H1 (cell line): Measurements from ENCODE around the gene PDGFD. TPM values are rescaled to one million over a fixed set of nuclear protein-coding genes. Genes with fewer than 3 reads are reported as not detected.
A peak's percentile ranks its signal among the peaks of the same experiment; 100 is the strongest.

Experiments used
- ATF3 ChIP-seq: IDR thresholded peaks from 2 replicates; pipeline ENCODE4 v1.6.1; 2011; ENCODE audit warnings: low read depth, mild to moderate bottlenecking, low read length; ENCODE audit not compliant: insufficient read depth
- BCL11A ChIP-seq, 2 experiments: IDR thresholded peaks; one replicate each; pipeline ENCODE4 v1.6.1; 2011; ENCODE audit warnings: low read depth in 2 of 2, low read length in 2 of 2, mild to moderate bottlenecking in 2 of 2
- BRCA1 ChIP-seq: IDR thresholded peaks from 2 replicates; pipeline ENCODE4 v1.6.1; 2012; ENCODE audit warnings: low read depth, low read length, improper control_type of control experiment
- CBX5 ChIP-seq: fragments of 300-800, 300-1000 bp; sonication (generic); IDR thresholded peaks from 2 replicates; pipeline ENCODE4 v1.7.1; 2016; ENCODE audit warnings: antibody characterized with exemption, low read length, low read depth
- CEBPB ChIP-seq: IDR thresholded peaks from 2 replicates; pipeline ENCODE4 v1.6.1; 2012; ENCODE audit warnings: low read depth, low read length
- CHD7 ChIP-seq: fragments of 300-600 bp; sonication (generic); IDR thresholded peaks from 2 replicates; pipeline ENCODE4 v1.7.1; 2012; ENCODE audit warnings: low read length, moderate library complexity, mild to moderate bottlenecking, inconsistent platforms; ENCODE audit not compliant: insufficient replicate concordance
- CREB1 ChIP-seq: IDR thresholded peaks from 2 replicates; pipeline ENCODE4 v1.6.1; 2012; ENCODE audit warnings: inconsistent platforms
- MAX ChIP-seq: IDR thresholded peaks from 2 replicates; pipeline ENCODE4 v1.6.1; 2012; ENCODE audit warnings: inconsistent platforms
- PHF8 ChIP-seq: fragments of 200-600 bp; sonication (generic); conservative IDR thresholded peaks from 2 replicates; pipeline ENCODE4 v1.7.1; 2012; ENCODE audit warnings: low read depth, mild to moderate bottlenecking, inconsistent platforms, low read length, moderate library complexity
- SP1 ChIP-seq: IDR thresholded peaks from 2 replicates; pipeline ENCODE4 v1.6.1; 2011; ENCODE audit warnings: low read depth, low read length
- SP2 ChIP-seq: IDR thresholded peaks from 2 replicates; pipeline ENCODE4 v1.6.1; 2012; ENCODE audit warnings: mild to moderate bottlenecking, low read length, inconsistent platforms
- polyA plus RNA-seq, 7 experiments: library from polyadenylated mRNA; depleted of rRNA in 3 of 7; stranded (reverse) in 5 of 7; unstranded in 2 of 7; fragments of >200 nt in 5 of 7; fragments of 200-250 nt in 2 of 7; gene quantifications; 1 replicate in 5 of 7; 2 replicates in 1 of 7; 4 replicates in 1 of 7; pipeline versions ENCODE4 v1.2.1 to v1.2.3, GENCODE V29; 2011 to 2013; ENCODE audit warnings: missing spikeins in 2 of 7, mixed read lengths in 2 of 7
- total RNA-seq: library from RNA; stranded (reverse); fragmentation: NEBNext Ultra II Directional; extraction: Animal tissue kit (Norgen Biotek cat#: 25700); gene quantifications from 2 replicates; pipeline ENCODE4 v1.2.1, GENCODE V29; 2021

The PDGFD gene
- total and polyA plus RNA-seq, 2 of the 8 experiments (the other 6 are each of a cell fraction or from before 2014, with no cell fraction given), result 1.1 to 3.9 TPM

- TF ChIP-seq CHD7, result no peak
- no peak for TF ChIP-seq ATF3
- no peak for TF ChIP-seq CBX5
- TF ChIP-seq BRCA1, result no peak
- peak; percentile 66; the same call in 1 of the 2 replicates for TF ChIP-seq CREB1
- no peak for TF ChIP-seq SP2
- no peak for TF ChIP-seq SP1
- no peak for TF ChIP-seq BCL11A (IDR thresholded peaks at IDR 0.05; ENCODE audit: low read depth in 2 of 2, low read length in 2 of 2)
- TF ChIP-seq PHF8, result no peak; the same call in none of the 2 replicates
- peak; percentile 86 for TF ChIP-seq MAX
- no peak for TF ChIP-seq CEBPB
These were observed at the start of gene PDGFD (continued) for GRCh38 chr11:104164028-104164520.
